Lung (tissue), 12 donors: ENCODE data around the gene GLRX. TPM values are rescaled to one million over a fixed set of nuclear protein-coding genes. Genes with fewer than 3 reads are reported as not detected.
"Not testable (repeated sequence)": the region's sequence is repeated elsewhere in the genome, so short reads cannot be mapped to it uniquely, and the experiment has no call there.

Source experiments
- ATAC-seq: fragments of 200-7000 bp; cut with Tn5 transposase; one replicate; pipeline ENCODE4 v1.9.1; 2020; ENCODE audit warnings: moderate number of reproducible peaks; ENCODE audit not compliant: insufficient read depth, low FRiP score
- DNase-seq, 3 donors: peaks; one replicate each; pipeline ENCODE4 v3.0.0-alpha.2; 2013 to 2017
- H3K27ac ChIP-seq, 2 donors: one replicate each; pipeline ENCODE4 v1.5.1; 2013; ENCODE audit warnings: mild to moderate bottlenecking in 2 of 2, moderate library complexity in 2 of 2, control low read depth in 1 of 2, inconsistent platforms in 1 of 2, low read depth in 1 of 2, low read length in 1 of 2
- H3K27me3 ChIP-seq, 3 donors: one replicate each; pipeline ENCODE4 v1.5.1; 2013; ENCODE audit warnings: low read length in 2 of 3; ENCODE audit not compliant: control insufficient read depth in 3 of 3, insufficient read depth in 3 of 3
- H3K36me3 ChIP-seq, 4 donors: one replicate each; pipeline ENCODE4 v1.5.1; 2013; ENCODE audit warnings: low read length in 4 of 4, mild to moderate bottlenecking in 1 of 4, moderate library complexity in 1 of 4; ENCODE audit not compliant: control insufficient read depth in 4 of 4, insufficient read depth in 4 of 4
- H3K4me1 ChIP-seq, 5 donors: one replicate each; pipeline ENCODE4 v1.5.1; 2013; ENCODE audit warnings: low read length in 5 of 5, mild to moderate bottlenecking in 2 of 5, moderate library complexity in 1 of 5; ENCODE audit not compliant: control insufficient read depth in 5 of 5, insufficient read depth in 5 of 5
- H3K4me3 ChIP-seq: one replicate; pipeline ENCODE4 v1.5.1; 2013; ENCODE audit warnings: mild to moderate bottlenecking, control low read depth, moderate library complexity
- H3K9ac ChIP-seq, 2 donors: one replicate each; pipeline ENCODE4 v1.5.1; 2013; ENCODE audit warnings: low read length in 2 of 2, control low read depth in 1 of 2; ENCODE audit not compliant: insufficient read depth in 1 of 2
- H3K9me3 ChIP-seq, 4 donors: one replicate each; pipeline ENCODE4 v1.5.1; 2013; ENCODE audit warnings: low read length in 3 of 4, mild to moderate bottlenecking in 1 of 4, moderate library complexity in 1 of 4; ENCODE audit not compliant: control insufficient read depth in 4 of 4, insufficient read depth in 3 of 4
- CTCF ChIP-seq: IDR thresholded peaks from 2 replicates; pipeline ENCODE4 v1.5.1; 2012; ENCODE audit warnings: mild to moderate bottlenecking; ENCODE audit errors: control extremely low read depth, extremely low read depth
- WGBS, 2 donors: extraction: QIAGEN DNeasy Blood & Tissue Kit; methylation state at CpG; one replicate each; pipeline ENCODE4 v1.1.7; 2013; 5-methylcytosine and 5-hydroxymethylcytosine counted together
- polyA plus RNA-seq, 2 donors: library from polyadenylated mRNA; stranded (reverse); fragments of 200-250 nt; gene quantifications; one replicate each; pipeline ENCODE4 v1.2.1, GENCODE V29; 2013
- total RNA-seq, 2 donors: library from RNA; depleted of rRNA in 1 of 2; stranded (reverse); fragments of >200 nt in 1 of 2; gene quantifications; one replicate each; pipeline ENCODE4 v1.2.1, GENCODE V29; 2014 to 2021
- donor health status: control.
- donor health status: control.
- donor health status: Bipolar disorder and iron deficiency.
- donor health status: healthy.
- donor health status: DM: yes; HTN: yes; CAD: no.

The GLRX gene
- total and polyA plus RNA-seq, 4 donors: 23.1 to 300 (median 91.2) TPM

- H3K27ac ChIP-seq: peak overlapping the region; percentile 60 to 94
- H3K4me1 ChIP-seq: peaks cover 6 to 14% (median 11%) of the 10 kb centered on the region in 5 donors
- no peak for TF ChIP-seq CTCF
- no peak overlapping the region for H3K4me3 ChIP-seq
- H3K9me3 ChIP-seq: no peaks in the 10 kb centered on the region
- DNase-seq (no peak), ATAC-seq (no peak)
- H3K9ac ChIP-seq: no peak overlapping the region
- no peaks in the 10 kb centered on the region for H3K36me3 ChIP-seq
- H3K27me3 ChIP-seq: no peaks in the 10 kb centered on the region
- 89 to 94% methylated on average over 7 of the region's 7 CpGs for WGBS, 2 donors
Observed at GRCh38 chr5:95856501-95856981, 34.0 kb upstream of the GLRX start.

- DNase-seq (no peak), ATAC-seq (no peak)
- H3K27ac ChIP-seq: no peak overlapping the region
- no peaks in the 10 kb centered on the region for H3K36me3 ChIP-seq
- H3K4me1 ChIP-seq: peaks cover 0 to 4% (median 4%) of the 10 kb centered on the region in 5 donors
- H3K9me3 ChIP-seq: no peaks in the 10 kb centered on the region
- no peak for TF ChIP-seq CTCF
- WGBS, 2 donors: 91 to 92% methylated on average over 3 of the region's 3 CpGs
- no peak overlapping the region for H3K9ac ChIP-seq
- H3K27me3 ChIP-seq: no peaks in the 10 kb centered on the region
- H3K4me3 ChIP-seq: no peak overlapping the region
Observed at GRCh38 chr5:95853490-95853889, 31.0 kb upstream of the GLRX start.

GRCh38 chr5:95852567-95852966 lies 30.0 kb upstream of the GLRX start:
- no peak for TF ChIP-seq CTCF
- Histone ChIP-seq H3K4me1 (peaks cover 0 to 4% (median 0%) of the 10 kb centered on the region in 5 donors), H3K36me3 (no peaks in the 10 kb centered on the region), H3K9me3 (no peaks in the 10 kb centered on the region), H3K27ac (no peak overlapping the region), H3K9ac (no peak overlapping the region), H3K4me3 (no peak overlapping the region), H3K27me3 (peaks cover 0 to under 1% (median 0%) of the 10 kb centered on the region in 3 donors)
- ATAC-seq (no peak), DNase-seq (no peak)
- 88 to 93% methylated on average over 5 of the region's 5 CpGs for WGBS, 2 donors

- not testable (repeated sequence) for H3K9ac ChIP-seq, H3K27ac ChIP-seq, H3K27me3 ChIP-seq, DNase-seq, H3K9me3 ChIP-seq, ATAC-seq, H3K4me3 ChIP-seq, H3K4me1 ChIP-seq, H3K36me3 ChIP-seq
- 98% methylated on average over 19 to 34 of the region's 34 CpGs for WGBS, 2 donors
Observed at GRCh38 chr5:95851141-95851540, 28.6 kb upstream of the GLRX start.
